ENCODE results near the gene CTSZ. TPM values are rescaled to one million over a fixed set of nuclear protein-coding genes. Genes with fewer than 3 reads are reported as not detected.

CTSZ gene
- total and polyA plus RNA-seq, 2 of the 8 experiments (the other 6 are each of a cell fraction or from before 2014, with no cell fraction given) = 32.8 to 34.0 TPM

- H3K4me1 ChIP-seq (replicated peaks in 1 of 4; ENCODE audit: control insufficient read depth in 3 of 4, insufficient read depth in 4 of 4, low read length in 3 of 4) = no peaks in the 10 kb centered on the region
- 87% methylated on average over 6 of the region's 6 CpGs; no CpG with 5 or more reads in 1 of the 2 experiments for WGBS, 2 experiments (ENCODE audit: extremely low coverage in 1 of 2, insufficient coverage in 1 of 2, insufficient read length in 1 of 2, insufficient replicate concordance in 2 of 2, low coverage in 1 of 2, low lambda C conversion rate in 2 of 2, missing lambda C conversion rate in 1 of 2)
- no peak overlapping the region for H2BK12ac ChIP-seq (ENCODE audit: low read depth, low read length)
- no peaks in the 10 kb centered on the region for H3K79me2 ChIP-seq (ENCODE audit: control insufficient read depth in 1 of 2, insufficient read depth in 2 of 2, low read length in 2 of 2)
- ChIA-PET POLR2A (ENCODE audit: partially characterized antibody) (interaction anchor here (1.7 kb wide), 1 partner anchor 11 kb away, joined by 3 read pairs; no protein-coding TSS in a partner anchor), CTCF (ENCODE audit: partially characterized antibody) (no interaction called here)
- H3K9ac ChIP-seq (replicated peaks in 1 of 4; ENCODE audit: extremely low read depth in 1 of 4, low read depth in 3 of 4, low read length in 3 of 4) = no peak overlapping the region
- H3K4me2 ChIP-seq (ENCODE audit: insufficient read depth in 1 of 2, low read depth in 2 of 2, low read length in 2 of 2) = no peak overlapping the region
- H2AFZ ChIP-seq (ENCODE audit: low read length) = no peak overlapping the region
- H3K27me3 ChIP-seq (replicated peaks in 1 of 4; ENCODE audit: control insufficient read depth in 3 of 4, extremely low read depth in 1 of 4, insufficient read depth in 3 of 4, low read length in 3 of 4) = no peaks in the 10 kb centered on the region
- H4K8ac ChIP-seq (ENCODE audit: extremely low read depth, insufficient read depth, low read length) = 0 out of 2 replicates have a peak overlapping the region, but pooled peaks have one; percentile 6
- H2BK5ac ChIP-seq (ENCODE audit: low read depth, low read length) = no peak overlapping the region
- no peak overlapping the region for H2BK15ac ChIP-seq (ENCODE audit: low read length)
- no peaks in the 10 kb centered on the region for H3K36me3 ChIP-seq (ENCODE audit: control insufficient read depth in 2 of 4, insufficient read depth in 4 of 4, low read length in 3 of 4)
- FAIRE-seq (no peak), DNase-seq (ENCODE audit: low read depth in 1 of 2, low spot score in 2 of 2) (no peak)
- H3K4me3 ChIP-seq (ENCODE audit: extremely low read depth in 1 of 4, insufficient read depth in 2 of 4, low read depth in 3 of 4, low read length in 4 of 4) = no peak overlapping the region
- no peak overlapping the region for H3K18ac ChIP-seq (ENCODE audit: extremely low read depth, low read length)
- H4K91ac ChIP-seq (replicated peaks; ENCODE audit: insufficient read length, low read length) = no peak overlapping the region
- H2BK120ac ChIP-seq (replicated peaks; ENCODE audit: low read depth, low read length) = no peak overlapping the region
- H3K56ac ChIP-seq (replicated peaks; ENCODE audit: insufficient read length, low read depth, low read length) = no peak overlapping the region
- H3K23me2 ChIP-seq (ENCODE audit: low read depth, low read length) = no peaks in the 10 kb centered on the region
- H2BK20ac ChIP-seq (ENCODE audit: low read length) = no peak overlapping the region
- H3K79me1 ChIP-seq (ENCODE audit: low read depth, low read length) = no peaks in the 10 kb centered on the region
- H2AK5ac ChIP-seq (ENCODE audit: low read depth, low read length) = no peak overlapping the region
- no peak overlapping the region for H4K5ac ChIP-seq (ENCODE audit: insufficient read length, low read depth, low read length)
- no peak for TF ChIP-seq CEBPB (IDR thresholded peaks at IDR 0.05; ENCODE audit: low read depth, low read length)
- TF ChIP-seq ZNF274 (IDR thresholded peaks at IDR 0.05; ENCODE audit: borderline replicate concordance, extremely low read depth, low read length) = no peak
- TF ChIP-seq TCF12 (IDR thresholded peaks at IDR 0.05; ENCODE audit: low read depth, low read length) = no peak
- TF ChIP-seq RNF2 (IDR thresholded peaks at IDR 0.05; ENCODE audit: borderline replicate concordance, low read depth, low read length, missing control alignments, poor library complexity, severe bottlenecking) = no peak
- TF ChIP-seq PHF8 (conservative IDR thresholded peaks at IDR 0.05; ENCODE audit: low read depth, low read length) = no peak
- TF ChIP-seq GABPA (IDR thresholded peaks at IDR 0.05; ENCODE audit: borderline replicate concordance, insufficient read depth, low read length) = no peak
- no peak for TF ChIP-seq BACH1 (IDR thresholded peaks at IDR 0.05; ENCODE audit: low read length)
- TF ChIP-seq GTF2F1 (IDR thresholded peaks at IDR 0.05; ENCODE audit: borderline replicate concordance, low read depth, low read length) = no peak
- no peak overlapping the region for H3K23ac ChIP-seq (ENCODE audit: insufficient read length)
- no peaks in the 10 kb centered on the region for H4K20me1 ChIP-seq (replicated peaks in 1 of 2; ENCODE audit: control insufficient read depth in 1 of 2, insufficient read depth in 2 of 2, low read length in 2 of 2)
- no peak overlapping the region for H3K4ac ChIP-seq (replicated peaks; ENCODE audit: insufficient read length, low read depth, low read length)
- H3K14ac ChIP-seq (ENCODE audit: insufficient read length) = no peak overlapping the region
- H3K9me3 ChIP-seq (ENCODE audit: insufficient read depth in 2 of 2, low read depth in 1 of 2, low read length in 1 of 2) = no peaks in the 10 kb centered on the region
- no peak overlapping the region for H3K27ac ChIP-seq (ENCODE audit: low read depth, low read length)
These were observed 44.7 kb upstream of the CTSZ start for GRCh38 chr20:59051666-59052185.

Measured in H1 (cell line).